ENCODE measurements around the gene CCND2.

Gene CCND2

GRCh38 chr12:4271717-4272423, 1.7 kb upstream of the CCND2 start:
- Histone ChIP-seq H3K27me3 (ENCODE audit: control insufficient read depth, insufficient read depth, low read length) (peaks cover 51% of the 10 kb centered on the region), H3K4me3 (ENCODE audit: low read length) (peak overlapping the region; percentile 88), H3K36me3 (ENCODE audit: control insufficient read depth, low read depth, low read length) (peaks cover 8% of the 10 kb centered on the region), H3K4me1 (ENCODE audit: control insufficient read depth, low read depth, low read length) (peaks cover 24% of the 10 kb centered on the region), H3K27ac (ENCODE audit: low read length) (no peak overlapping the region), H3K9me3 (ENCODE audit: control insufficient read depth, low read depth, low read length) (no peaks in the 10 kb centered on the region), H3K9ac (ENCODE audit: low read length) (peak overlapping the region; percentile 59)

- Histone ChIP-seq H3K4me3 (ENCODE audit: low read length) (peak overlapping the region; percentile 88), H3K36me3 (ENCODE audit: control insufficient read depth, low read depth, low read length) (peaks cover 15% of the 10 kb centered on the region), H3K4me1 (ENCODE audit: control insufficient read depth, low read depth, low read length) (peaks cover 30% of the 10 kb centered on the region), H3K9ac (ENCODE audit: low read length) (peak overlapping the region; percentile 43), H3K27me3 (ENCODE audit: control insufficient read depth, insufficient read depth, low read length) (peaks cover 43% of the 10 kb centered on the region), H3K27ac (ENCODE audit: low read length) (no peak overlapping the region), H3K9me3 (ENCODE audit: control insufficient read depth, low read depth, low read length) (no peaks in the 10 kb centered on the region)
These were observed 914 bp upstream of the CCND2 start for GRCh38 chr12:4272424-4273272.

GRCh38 chr12:4273273-4273651, 300 bp upstream of the CCND2 start:
- no peaks in the 10 kb centered on the region for H3K9me3 ChIP-seq (ENCODE audit: control insufficient read depth, low read depth, low read length)
- H3K27me3 ChIP-seq (ENCODE audit: control insufficient read depth, insufficient read depth, low read length): peaks cover 37% of the 10 kb centered on the region
- H3K36me3 ChIP-seq (ENCODE audit: control insufficient read depth, low read depth, low read length): peaks cover 21% of the 10 kb centered on the region
- H3K9ac ChIP-seq (ENCODE audit: low read length): peak overlapping the region; percentile 94
- peaks cover 33% of the 10 kb centered on the region for H3K4me1 ChIP-seq (ENCODE audit: control insufficient read depth, low read depth, low read length)
- H3K4me3 ChIP-seq (ENCODE audit: low read length): peak overlapping the region; percentile 88
- H3K27ac ChIP-seq (ENCODE audit: low read length): no peak overlapping the region

GRCh38 chr12:4274396-4275015, 944 bp downstream of the CCND2 start:
- Histone ChIP-seq H3K36me3 (ENCODE audit: control insufficient read depth, low read depth, low read length) (peaks cover 33% of the 10 kb centered on the region), H3K27ac (ENCODE audit: low read length) (peak overlapping the region; percentile 62)

GRCh38 chr12:4275016-4275869, 1.7 kb downstream of the CCND2 start:
- H3K27ac ChIP-seq (ENCODE audit: low read length): peak overlapping the region; percentile 71
- H3K4me3 ChIP-seq (ENCODE audit: low read length): peak overlapping the region; percentile 88
- peaks cover 29% of the 10 kb centered on the region for H3K4me1 ChIP-seq (ENCODE audit: control insufficient read depth, low read depth, low read length)
- peaks cover 25% of the 10 kb centered on the region for H3K27me3 ChIP-seq (ENCODE audit: control insufficient read depth, insufficient read depth, low read length)
- peak overlapping the region; percentile 94 for H3K9ac ChIP-seq (ENCODE audit: low read length)
- H3K9me3 ChIP-seq (ENCODE audit: control insufficient read depth, low read depth, low read length): no peaks in the 10 kb centered on the region
- peaks cover 41% of the 10 kb centered on the region for H3K36me3 ChIP-seq (ENCODE audit: control insufficient read depth, low read depth, low read length)

More at GRCh38 chr12:4274396-4275015, 944 bp downstream of the CCND2 start:
- H3K4me3 ChIP-seq (ENCODE audit: low read length): peak overlapping the region; percentile 88
- H3K9ac ChIP-seq (ENCODE audit: low read length): peak overlapping the region; percentile 94
- H3K27me3 ChIP-seq (ENCODE audit: control insufficient read depth, insufficient read depth, low read length): peaks cover 30% of the 10 kb centered on the region
- no peaks in the 10 kb centered on the region for H3K9me3 ChIP-seq (ENCODE audit: control insufficient read depth, low read depth, low read length)
- H3K4me1 ChIP-seq (ENCODE audit: control insufficient read depth, low read depth, low read length): peaks cover 29% of the 10 kb centered on the region

GRCh38 chr12:4275870-4276301, 2.3 kb downstream of the CCND2 start:
- Histone ChIP-seq H3K9ac (ENCODE audit: low read length) (peak overlapping the region; percentile 94), H3K9me3 (ENCODE audit: control insufficient read depth, low read depth, low read length) (no peaks in the 10 kb centered on the region), H3K36me3 (ENCODE audit: control insufficient read depth, low read depth, low read length) (peaks cover 47% of the 10 kb centered on the region), H3K27ac (ENCODE audit: low read length) (no peak overlapping the region), H3K4me1 (ENCODE audit: control insufficient read depth, low read depth, low read length) (peaks cover 29% of the 10 kb centered on the region), H3K4me3 (ENCODE audit: low read length) (peak overlapping the region; percentile 88), H3K27me3 (ENCODE audit: control insufficient read depth, insufficient read depth, low read length) (peaks cover 19% of the 10 kb centered on the region)

- H3K4me3 ChIP-seq (ENCODE audit: low read length): peak overlapping the region; percentile 88
- peaks cover 29% of the 10 kb centered on the region for H3K4me1 ChIP-seq (ENCODE audit: control insufficient read depth, low read depth, low read length)
- H3K9me3 ChIP-seq (ENCODE audit: control insufficient read depth, low read depth, low read length): no peaks in the 10 kb centered on the region
- peaks cover 55% of the 10 kb centered on the region for H3K36me3 ChIP-seq (ENCODE audit: control insufficient read depth, low read depth, low read length)
- H3K27ac ChIP-seq (ENCODE audit: low read length): no peak overlapping the region
- peak overlapping the region; percentile 94 for H3K9ac ChIP-seq (ENCODE audit: low read length)
- H3K27me3 ChIP-seq (ENCODE audit: control insufficient read depth, insufficient read depth, low read length): peaks cover 12% of the 10 kb centered on the region
These were observed 3.1 kb downstream of the CCND2 start for GRCh38 chr12:4276524-4277204.

- Histone ChIP-seq H3K9me3 (ENCODE audit: control insufficient read depth, low read depth, low read length) (no peaks in the 10 kb centered on the region), H3K9ac (ENCODE audit: low read length) (no peak overlapping the region), H3K27me3 (ENCODE audit: control insufficient read depth, insufficient read depth, low read length) (peaks cover 11% of the 10 kb centered on the region), H3K36me3 (ENCODE audit: control insufficient read depth, low read depth, low read length) (peaks cover 58% of the 10 kb centered on the region), H3K4me3 (ENCODE audit: low read length) (peak overlapping the region; percentile 21), H3K4me1 (ENCODE audit: control insufficient read depth, low read depth, low read length) (peaks cover 29% of the 10 kb centered on the region), H3K27ac (ENCODE audit: low read length) (no peak overlapping the region)
These were observed 3.6 kb downstream of the CCND2 start for GRCh38 chr12:4277205-4277543.

- H3K27me3 ChIP-seq (ENCODE audit: control insufficient read depth, insufficient read depth, low read length): peaks cover 5% of the 10 kb centered on the region
These were observed 4.3 kb downstream of the CCND2 start for GRCh38 chr12:4277857-4278256.

GRCh38 chr12:4278329-4279197, 5.0 kb downstream of the CCND2 start:
- Histone ChIP-seq H3K36me3 (ENCODE audit: control insufficient read depth, low read depth, low read length) (peaks cover 72% of the 10 kb centered on the region), H3K4me3 (ENCODE audit: low read length) (no peak overlapping the region), H3K27ac (ENCODE audit: low read length) (no peak overlapping the region), H3K9ac (ENCODE audit: low read length) (no peak overlapping the region), H3K9me3 (ENCODE audit: control insufficient read depth, low read depth, low read length) (no peaks in the 10 kb centered on the region), H3K4me1 (ENCODE audit: control insufficient read depth, low read depth, low read length) (peaks cover 23% of the 10 kb centered on the region), H3K27me3 (ENCODE audit: control insufficient read depth, insufficient read depth, low read length) (no peaks in the 10 kb centered on the region)

More at GRCh38 chr12:4277857-4278256, 4.3 kb downstream of the CCND2 start:
- Histone ChIP-seq H3K4me1 (ENCODE audit: control insufficient read depth, low read depth, low read length) (peaks cover 27% of the 10 kb centered on the region), H3K4me3 (ENCODE audit: low read length) (no peak overlapping the region), H3K27ac (ENCODE audit: low read length) (no peak overlapping the region), H3K9ac (ENCODE audit: low read length) (no peak overlapping the region), H3K36me3 (ENCODE audit: control insufficient read depth, low read depth, low read length) (peaks cover 65% of the 10 kb centered on the region), H3K9me3 (ENCODE audit: control insufficient read depth, low read depth, low read length) (no peaks in the 10 kb centered on the region)
